22Rv1 (cell line): ENCODE data around the gene WDFY3.

Source experiments
- ZFX ChIP-seq: fragments of 450-650 bp; IDR thresholded peaks from 2 replicates; pipeline ENCODE4 v1.6.1; 2017; ENCODE audit warnings: antibody characterized with exemption, borderline replicate concordance
- TF ChIP-seq, protein P1 (sequence below): fragments of 450-650 bp; IDR thresholded peaks from 2 replicates; pipeline ENCODE4 v1.5.1; 2017; ENCODE audit warnings: mild to moderate bottlenecking

DNA sequence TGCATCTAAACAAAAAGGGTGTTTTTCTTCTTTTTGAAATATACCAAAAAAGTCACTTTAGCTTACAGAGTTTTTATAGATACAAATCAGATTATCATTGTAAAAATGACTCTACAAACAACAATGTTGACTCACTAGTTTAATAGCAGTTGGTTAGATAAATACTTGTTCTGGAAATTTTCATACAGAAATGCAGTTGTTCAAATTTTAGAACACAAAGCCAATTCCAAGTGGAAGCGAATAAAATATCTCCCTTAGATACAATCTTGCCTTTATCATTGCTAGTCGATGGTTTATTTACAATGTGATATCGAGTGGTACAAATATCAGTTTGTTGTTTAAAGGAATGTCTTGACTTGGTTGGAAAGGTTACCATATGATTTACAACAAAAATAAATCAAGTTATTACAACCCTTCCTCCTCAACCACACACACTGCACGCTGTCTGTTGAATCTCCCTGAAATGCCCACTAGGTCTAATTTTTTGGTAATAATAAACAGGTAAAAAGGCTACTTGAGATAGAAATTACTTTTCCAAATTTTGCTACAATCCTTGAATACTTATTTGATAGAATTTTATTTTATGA is 268.8 kb downstream of the WDFY3 start:
- TF ChIP-seq, protein P1, sequence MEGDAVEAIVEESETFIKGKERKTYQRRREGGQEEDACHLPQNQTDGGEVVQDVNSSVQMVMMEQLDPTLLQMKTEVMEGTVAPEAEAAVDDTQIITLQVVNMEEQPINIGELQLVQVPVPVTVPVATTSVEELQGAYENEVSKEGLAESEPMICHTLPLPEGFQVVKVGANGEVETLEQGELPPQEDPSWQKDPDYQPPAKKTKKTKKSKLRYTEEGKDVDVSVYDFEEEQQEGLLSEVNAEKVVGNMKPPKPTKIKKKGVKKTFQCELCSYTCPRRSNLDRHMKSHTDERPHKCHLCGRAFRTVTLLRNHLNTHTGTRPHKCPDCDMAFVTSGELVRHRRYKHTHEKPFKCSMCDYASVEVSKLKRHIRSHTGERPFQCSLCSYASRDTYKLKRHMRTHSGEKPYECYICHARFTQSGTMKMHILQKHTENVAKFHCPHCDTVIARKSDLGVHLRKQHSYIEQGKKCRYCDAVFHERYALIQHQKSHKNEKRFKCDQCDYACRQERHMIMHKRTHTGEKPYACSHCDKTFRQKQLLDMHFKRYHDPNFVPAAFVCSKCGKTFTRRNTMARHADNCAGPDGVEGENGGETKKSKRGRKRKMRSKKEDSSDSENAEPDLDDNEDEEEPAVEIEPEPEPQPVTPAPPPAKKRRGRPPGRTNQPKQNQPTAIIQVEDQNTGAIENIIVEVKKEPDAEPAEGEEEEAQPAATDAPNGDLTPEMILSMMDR: no peak
- TF ChIP-seq ZFX: no peak
